Measurements from ENCODE around the gene ZNF398.

Gene ZNF398

DNA sequence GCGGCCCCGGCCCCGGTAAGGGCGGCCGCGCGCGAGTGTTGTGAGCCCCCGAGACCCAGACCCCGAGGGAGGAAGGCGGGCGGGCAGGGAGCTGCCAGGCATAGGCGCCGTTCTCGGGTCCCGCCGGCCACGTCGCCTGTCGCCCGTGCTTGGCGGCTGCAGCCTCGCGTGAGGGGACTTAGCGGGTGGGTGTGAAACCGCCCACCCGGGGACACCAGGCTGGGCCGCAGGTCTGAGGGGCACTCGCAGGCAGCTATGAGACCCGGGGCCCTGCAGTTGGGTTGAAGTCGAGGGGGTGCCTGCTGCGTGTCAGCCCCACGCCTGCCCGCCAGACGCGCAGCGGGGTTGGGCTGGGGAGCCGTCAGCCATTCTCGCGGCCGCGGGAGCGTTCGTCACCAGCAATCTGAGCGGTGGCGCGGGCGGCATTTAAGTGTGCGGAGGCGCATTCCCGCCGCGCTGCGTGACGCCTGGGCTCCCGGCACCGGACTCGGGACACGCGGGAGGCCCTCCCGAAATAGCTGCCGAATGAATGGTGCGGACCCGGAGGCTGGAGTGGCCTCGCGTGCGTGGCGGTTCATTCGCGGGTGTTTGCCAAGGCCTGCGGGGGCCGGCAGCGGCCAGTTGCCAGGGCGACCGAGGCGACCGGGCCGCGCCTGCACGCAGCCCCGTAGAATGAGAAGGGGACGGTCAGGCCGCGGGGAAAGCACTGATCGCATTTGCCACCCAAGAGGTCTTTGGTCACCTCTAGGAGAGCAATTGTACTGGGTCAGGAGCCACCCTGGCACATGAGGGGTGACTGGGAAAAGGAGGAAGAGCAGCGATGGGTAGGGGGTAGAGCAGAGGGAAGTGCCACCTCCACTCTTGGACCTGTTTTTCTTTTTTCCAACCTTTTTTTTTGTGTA, 750 bp downstream of the ZNF398 start:
- DNase-seq (ENCODE audit: low read depth) = peak; percentile 55

DNA sequence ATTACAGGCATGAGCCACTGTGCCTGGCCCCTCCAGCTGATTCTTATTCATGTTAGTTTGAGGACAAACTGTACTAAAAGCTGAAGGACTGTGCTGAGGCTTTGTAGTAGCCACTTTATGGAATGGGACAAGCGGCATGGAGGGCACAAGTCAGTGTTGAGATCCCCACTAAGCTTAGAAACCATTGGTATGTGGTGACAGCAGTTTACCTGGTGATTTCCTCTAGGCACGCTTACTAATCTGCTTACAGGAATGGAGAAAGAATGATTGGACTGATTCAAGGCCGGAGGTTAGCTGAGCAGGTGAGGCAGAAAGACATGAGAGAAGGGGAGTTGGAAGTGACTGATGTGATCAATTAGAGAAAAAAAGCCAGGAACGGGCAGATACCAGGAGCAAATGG, 3.7 kb downstream of the ZNF398 start:
- no peak for DNase-seq (ENCODE audit: low read depth)

DNA sequence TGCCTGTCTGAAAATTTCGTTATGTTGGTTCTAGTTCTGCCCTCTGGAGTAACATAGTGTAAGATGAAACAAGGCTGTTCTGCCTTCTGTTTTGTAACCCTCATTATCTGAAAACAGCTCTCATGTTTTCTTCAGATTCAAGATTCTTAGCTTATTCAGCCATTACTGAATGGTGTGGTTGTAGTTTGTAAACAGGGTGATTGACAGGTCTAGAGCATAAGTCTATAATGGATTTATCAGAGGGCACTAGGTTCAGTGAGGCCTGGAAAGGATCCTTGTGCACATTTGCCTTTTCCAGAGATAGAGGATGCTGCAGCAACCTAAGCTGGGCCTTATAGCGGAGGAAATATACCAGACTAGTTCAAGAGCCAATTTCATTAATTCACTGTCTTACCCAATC, 6.1 kb downstream of the ZNF398 start:
- no peak for DNase-seq (ENCODE audit: low read depth)

DNA sequence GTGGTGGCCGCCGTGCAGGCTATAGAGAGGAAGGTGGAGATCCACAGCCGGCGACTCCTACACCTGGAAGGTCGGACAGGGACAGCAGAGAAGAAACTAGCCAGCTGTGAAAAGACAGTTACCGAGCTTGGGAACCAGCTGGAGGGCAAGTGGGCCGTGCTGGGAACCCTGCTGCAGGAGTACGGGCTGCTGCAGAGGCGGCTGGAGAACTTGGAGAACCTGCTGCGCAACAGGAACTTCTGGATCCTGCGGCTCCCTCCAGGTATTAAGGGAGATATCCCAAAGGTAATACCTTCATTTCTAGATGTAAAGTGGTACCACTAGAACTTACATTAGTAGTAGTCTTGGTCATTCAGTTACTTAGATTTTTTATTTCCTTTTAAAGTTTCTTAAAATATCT, 6.8 kb downstream of the ZNF398 start:
- DNase-seq (ENCODE audit: low read depth) = no peak

DNA sequence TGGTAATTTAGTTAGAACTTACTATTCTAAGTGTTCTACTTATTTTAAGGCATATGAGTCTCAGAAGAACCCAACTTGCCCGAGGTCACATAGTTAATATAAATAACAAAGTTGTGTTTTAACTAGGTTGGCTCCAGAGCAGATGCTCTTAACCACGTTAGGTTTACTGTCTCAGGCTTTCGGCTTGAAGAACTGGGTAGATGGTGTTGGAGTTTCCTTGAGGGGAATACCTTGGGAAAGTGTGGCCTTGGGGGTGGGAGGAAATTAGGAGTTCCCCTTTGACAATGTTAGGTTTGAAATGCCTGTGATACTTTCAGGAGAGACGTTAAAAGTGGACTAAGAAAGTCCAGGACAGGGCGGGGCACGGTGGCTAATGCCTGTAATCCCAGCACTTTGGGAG, 9.6 kb downstream of the ZNF398 start:
- no peak for DNase-seq (ENCODE audit: low read depth)

DNA sequence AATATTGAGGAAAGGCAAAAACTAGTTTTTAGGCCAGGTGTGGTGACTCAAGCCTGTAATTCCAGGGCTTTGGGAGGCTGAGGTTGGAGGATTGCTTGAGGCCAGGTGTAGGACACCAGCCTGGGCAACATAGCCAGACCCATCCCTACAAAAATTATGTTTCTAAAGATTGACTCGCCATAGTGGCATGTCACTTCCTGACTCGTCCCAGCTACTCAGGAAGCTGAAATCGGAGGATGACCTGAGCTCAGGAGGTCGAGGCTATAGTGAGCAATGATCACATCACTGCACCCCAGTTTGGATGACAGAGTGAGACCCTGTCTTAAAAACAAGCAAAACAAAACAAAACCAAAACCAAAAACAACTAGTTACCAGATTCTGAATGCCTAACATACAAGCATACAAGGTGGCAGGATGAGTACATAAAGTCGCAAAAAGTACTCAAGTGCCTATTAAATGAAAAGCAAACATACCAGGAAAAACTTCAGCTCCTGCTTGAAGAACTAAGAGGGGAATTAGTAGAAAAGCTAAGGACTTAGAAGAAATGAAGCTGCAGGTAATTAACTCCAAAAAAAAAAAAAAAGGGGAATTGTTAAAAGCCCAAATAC, 14.1 kb downstream of the ZNF398 start:
- DNase-seq (ENCODE audit: low read depth) = no peak

DNA sequence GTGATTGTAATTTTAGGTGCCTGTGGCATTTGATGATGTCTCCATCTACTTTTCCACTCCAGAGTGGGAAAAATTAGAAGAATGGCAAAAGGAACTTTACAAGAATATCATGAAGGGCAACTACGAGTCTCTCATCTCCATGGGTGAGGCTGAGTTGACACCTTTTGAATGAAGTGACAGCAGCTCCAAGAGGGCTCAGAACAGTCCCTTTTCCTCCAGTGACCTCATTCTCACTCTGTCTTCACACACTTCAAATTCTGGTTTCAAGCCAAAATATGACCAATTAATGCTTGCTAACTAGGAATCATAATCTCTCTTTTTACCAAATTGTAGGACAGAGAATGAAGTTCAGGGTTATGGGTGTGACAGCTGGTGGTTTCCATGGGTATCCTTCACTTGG, 18.9 kb downstream of the ZNF398 start:
- no peak for DNase-seq (ENCODE audit: low read depth)

DNA sequence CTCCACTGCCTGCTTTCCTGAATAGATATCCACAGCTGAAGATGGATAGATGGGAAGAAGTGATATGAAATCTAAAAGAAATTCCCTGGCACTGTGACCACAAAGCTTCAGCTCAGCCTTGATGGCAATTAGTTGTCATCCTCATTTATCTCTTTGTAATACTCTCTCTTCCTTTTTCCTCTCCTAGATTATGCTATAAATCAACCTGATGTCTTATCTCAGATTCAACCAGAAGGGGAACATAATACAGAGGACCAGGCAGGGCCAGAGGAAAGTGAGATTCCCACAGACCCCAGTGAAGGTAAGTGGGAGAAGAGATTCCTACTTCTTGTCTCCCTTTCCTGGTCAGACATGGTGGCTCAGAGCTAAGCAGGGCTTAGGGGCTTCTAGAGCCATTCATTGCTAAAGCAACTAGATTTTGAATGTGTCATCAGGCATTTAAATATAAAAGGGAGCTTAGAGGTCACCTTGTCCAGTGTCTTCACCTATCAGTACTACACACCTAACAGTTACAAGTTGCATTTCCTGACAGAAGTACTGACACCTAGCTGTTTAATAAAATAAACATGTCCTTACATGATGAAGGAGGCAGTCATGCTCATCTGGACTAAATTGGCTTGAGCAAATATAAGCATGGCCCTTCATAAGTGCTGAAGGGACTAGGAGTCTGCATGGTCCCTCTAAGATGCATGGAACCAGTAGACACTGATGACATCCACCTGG, 19.5 kb downstream of the ZNF398 start:
- no peak for DNase-seq (ENCODE audit: low read depth)

DNA sequence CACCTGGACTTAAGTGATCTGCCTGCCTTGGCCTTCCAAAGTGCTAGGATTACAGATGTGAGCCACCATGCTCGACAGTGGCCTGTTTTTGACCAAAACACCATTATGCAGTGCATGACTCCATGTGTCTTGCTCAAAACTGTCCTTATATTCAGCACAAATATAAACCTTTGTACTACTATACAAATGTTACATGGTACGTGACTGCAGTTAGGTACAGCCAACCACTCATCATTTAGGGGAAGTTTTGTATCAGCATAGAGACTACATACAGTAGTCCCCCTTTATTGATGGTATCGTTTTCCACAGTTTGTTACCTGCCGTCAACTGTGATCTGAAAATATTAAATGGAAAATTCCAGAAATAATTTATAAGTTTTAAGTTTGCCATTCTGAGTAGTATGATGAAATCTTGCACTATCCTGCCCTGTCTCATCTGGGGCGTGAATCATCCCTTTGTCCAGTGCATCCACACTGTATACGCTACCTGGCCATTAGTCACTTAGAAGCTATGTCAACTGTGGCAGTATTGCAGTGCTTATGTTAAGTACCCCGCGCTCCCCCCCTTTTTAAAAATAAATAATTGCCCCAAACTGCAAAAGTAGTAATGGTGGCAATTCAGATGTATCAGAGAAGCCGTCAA, 24.8 kb downstream of the ZNF398 start:
- no peak for DNase-seq (ENCODE audit: low read depth)

DNA sequence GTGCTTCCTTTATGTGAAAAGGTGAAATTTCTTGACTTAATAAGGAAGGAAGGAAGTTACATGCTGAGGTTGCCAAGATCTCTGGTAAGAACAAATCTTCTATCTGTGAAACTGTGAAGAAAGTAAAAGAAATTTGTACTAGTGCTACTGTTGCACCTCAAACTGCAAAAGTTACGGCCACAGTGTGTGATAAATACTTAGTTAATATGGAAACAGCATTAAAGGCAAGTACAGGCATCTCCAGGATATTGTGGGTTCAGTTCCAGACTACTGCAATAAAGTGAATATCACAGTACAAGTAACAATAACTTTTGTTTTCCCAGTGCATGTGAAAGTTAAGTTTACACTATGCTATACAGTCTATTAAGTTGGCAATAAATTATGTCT, 25.3 kb downstream of the ZNF398 start:
- DNase-seq (ENCODE audit: low read depth) = no peak

DNA sequence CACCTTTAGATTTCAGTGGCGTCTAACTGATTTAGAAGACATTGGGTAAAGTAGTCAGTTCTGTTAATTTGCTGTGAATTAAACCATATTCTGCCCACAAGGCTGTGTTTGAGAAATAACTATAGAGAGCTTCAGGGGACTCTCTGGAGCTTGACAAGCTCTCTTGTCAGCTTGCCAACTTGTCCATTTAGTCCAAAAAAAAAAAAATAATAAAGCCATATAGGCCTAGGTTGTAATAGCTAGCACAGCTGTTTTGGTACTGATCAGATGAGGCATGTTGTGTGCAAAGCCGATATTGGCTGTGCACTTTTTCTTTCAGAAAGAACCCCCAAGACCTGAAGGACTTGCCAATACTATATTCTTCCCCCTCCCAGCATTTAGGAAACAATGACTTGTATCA, 27.9 kb downstream of the ZNF398 start:
- no peak for DNase-seq (ENCODE audit: low read depth)

DNA sequence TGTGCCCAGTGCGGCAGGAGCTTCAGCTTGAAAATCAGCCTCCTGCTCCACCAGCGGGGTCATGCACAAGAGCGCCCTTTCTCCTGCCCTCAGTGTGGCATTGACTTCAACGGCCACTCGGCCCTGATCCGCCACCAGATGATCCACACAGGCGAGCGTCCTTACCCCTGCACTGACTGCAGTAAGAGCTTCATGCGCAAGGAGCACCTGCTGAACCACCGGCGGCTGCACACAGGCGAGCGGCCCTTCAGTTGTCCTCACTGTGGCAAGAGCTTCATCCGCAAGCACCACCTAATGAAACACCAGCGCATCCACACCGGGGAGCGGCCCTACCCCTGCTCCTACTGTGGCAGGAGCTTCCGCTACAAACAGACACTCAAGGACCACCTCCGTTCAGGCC, 32.0 kb downstream of the ZNF398 start:
- DNase-seq (ENCODE audit: low read depth) = no peak

DNA sequence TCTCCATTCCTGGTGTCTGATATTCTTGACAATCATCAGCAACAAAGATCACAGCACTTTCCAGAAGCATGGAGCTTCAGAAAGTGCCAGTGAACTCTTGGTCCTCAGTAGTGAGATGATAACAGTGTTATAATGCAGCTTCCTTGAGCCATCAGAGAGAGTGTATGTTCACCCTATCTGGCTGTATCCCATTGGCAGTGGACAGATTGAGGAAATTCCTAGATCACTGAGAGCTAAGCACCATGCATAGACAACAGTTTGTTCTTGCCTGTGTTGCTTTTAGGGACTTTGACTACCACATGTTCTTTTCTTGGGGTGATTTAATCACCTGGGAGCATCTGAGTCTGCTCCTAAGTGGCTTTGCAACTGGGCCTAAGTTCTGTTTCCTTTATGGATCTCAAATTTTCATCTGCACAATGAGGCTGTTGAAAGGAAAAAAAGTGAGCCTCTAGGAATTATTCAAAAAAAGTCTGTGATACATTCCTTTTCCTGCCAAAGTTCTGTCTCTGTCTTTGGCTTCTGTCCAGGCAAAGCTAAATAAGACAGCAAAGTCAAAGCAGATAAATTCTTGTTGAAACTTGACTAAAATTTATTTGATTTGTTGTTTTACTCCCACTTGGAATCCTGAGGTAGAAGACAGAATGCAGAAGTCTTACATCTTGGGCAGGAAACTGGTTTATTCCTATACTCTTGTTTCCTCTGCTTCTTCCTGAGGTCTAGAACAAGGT, 33.6 kb downstream of the ZNF398 start:
- DNase-seq (ENCODE audit: low read depth) = no peak

DNA sequence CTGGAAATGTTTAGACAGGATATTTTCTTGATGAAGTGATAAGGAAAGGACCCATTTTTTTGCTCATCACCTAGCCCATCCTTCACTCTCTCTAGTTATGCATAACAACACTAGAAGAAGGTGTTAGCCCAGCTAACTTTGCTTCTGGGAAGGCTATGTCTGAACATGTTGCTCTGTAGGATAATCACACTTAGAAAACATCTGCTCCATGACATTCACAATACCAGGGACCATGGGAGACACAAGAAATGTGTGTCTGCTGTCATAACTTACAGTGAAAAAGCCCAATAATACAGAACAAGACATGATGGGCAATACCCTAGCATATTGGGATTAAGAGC, 34.2 kb downstream of the ZNF398 start:
- no peak for DNase-seq (ENCODE audit: low read depth)

DNA sequence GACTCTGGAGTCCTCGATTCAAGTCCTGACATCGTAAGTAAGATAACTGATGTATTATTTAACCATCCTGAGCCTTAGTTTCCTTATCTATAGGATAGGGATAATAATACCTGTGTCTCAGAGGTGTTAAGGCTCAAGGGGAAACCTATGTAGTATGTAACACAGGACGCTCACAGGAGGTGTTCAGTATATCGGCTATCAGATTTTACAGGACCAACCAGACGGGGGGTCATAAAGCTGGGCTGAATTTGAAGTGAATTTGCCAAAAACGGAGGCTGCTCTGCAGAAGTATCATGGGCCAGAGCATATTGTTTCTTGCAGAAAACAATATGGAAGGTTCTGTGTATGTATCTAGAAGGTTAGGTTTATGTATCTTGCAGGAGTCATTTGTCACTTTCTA, 37.0 kb downstream of the ZNF398 start:
- DNase-seq (ENCODE audit: low read depth) = no peak

DNA sequence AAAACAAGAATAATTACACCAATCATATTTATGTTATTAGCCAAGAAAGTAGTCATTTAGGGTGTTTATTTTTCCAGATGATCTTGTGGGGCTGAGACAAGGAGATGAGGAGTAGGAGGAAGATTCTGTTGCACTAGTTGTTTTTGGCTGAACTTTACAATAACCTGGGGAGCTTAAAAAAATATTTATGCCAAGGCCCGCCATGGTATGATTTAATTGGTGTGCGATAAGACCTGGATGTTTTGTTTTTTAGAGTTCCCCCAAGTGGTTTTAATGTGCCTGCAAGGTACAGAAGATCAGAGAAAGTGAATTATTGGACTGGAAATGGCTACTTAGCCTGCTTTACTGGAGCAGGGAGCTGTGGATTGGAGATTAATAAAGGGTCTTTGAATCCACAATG, 41.0 kb downstream of the ZNF398 start:
- DNase-seq (ENCODE audit: low read depth) = no peak

DNA sequence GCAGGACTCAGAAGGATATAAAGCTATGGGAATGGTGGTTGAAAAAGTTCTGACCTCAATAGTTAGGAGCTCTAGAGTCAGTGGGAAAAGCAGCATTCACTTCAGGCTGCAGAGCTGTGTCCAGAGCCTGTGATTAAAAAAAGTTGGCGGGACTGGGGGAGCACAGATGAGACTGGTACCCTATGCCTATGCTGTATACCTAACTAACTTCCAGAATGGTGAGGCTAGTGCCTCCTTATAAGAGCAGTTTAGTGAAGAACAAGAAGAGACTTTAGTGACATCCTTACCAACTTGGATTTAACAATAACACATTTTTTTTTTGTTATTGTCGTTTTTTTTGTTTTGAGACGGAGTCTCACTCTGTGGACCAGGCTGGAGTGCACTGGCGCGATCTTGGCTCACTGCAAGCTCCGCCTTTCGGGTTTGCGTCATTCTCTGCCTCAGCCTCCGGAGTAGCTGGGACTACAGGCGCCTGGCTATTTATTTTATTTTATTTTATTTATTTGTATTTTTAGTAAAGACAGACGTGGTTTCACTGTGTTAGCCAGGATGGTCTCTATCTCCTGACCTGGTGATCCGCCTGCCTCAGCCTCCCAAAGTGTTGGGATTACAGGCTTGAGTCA, 41.5 kb downstream of the ZNF398 start:
- no peak for DNase-seq (ENCODE audit: low read depth)

DNA sequence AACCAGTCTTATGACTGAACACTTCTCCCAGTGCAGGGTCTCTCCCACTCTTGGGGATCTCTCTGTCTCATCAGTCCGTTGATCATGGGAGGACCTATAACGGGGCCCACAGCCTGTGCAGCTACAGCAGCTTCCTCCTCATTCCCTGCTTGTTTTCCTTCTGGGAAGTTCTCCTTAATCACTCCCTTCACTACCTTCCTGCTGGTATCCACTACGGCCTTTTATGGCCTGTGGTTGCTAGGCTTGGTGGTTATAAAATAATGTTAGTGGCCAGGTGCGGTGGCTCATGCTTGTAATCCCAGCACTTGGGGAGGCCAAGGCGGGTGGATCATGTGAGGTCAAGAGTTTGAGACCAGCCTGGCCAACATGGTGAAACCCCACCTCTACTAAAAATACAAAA, 44.6 kb downstream of the ZNF398 start:
- no peak for DNase-seq (ENCODE audit: low read depth)

DNA sequence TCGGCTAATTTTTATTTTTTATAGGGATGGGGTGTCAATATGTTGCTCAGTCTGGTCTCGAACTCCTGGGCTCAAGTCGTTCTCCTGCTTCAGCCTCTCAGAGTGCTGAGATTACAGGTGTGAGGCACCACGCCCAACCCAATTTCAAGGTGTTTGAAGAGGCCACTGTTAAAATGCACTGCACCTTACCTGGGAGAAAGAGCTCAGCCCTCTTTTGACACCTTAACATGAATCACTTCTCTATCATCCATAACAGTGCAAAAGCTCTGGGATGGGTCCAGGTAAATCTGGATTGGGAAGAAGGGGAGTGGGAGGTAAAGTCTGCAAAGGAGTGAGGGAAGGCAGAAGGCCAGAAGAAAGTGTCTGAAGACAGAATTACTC, 47.5 kb downstream of the ZNF398 start:
- DNase-seq (ENCODE audit: low read depth) = no peak

DNA sequence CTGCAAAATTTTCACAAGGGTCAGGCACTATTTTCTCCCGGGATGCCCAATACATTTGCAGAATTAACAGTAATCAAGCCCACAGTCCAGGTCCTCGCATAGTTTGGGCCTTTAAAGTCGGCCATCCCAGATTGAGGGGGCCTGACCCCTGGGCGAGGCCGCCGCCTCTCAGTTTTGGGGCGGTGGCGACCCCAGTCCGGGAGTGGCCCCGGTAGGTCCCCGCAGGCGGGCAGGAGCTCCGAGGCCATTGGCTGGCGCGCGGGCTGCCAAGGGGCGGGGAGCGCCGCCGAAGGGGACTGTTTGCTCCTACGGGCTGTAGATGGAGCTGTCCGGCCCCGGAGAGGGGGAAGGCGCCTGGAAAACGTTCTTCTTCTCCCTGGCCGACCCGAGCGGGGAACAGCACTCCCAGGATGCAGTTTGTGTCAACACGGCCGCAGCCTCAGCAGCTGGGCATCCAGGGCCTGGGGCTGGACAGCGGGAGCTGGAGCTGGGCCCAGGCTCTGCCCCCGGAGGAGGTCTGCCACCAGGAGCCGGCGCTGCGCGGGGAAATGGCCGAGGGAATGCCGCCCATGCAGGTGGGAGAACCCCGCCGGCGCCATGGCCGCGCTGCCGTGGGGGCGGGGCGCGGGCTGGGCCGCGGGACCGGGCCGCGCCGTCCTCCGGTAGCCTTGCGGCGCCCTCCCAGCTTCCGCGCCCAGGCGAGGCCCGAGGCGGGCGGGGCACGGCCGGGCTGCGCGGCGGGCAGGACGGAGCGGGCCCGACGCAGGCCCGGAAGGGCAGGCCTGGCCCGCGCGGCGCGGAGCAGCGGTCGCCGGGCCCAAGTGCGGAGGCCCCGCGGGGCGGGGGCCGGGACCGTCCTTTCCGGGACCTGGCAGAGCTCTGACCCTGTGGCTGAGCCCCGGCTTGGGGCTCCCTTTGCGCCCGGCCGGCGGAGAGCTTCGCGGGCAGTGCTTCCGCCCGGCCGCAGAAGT, 48.2 kb downstream of the ZNF398 start, which contains the start of gene ZNF282:
Gene ZNF282, plus strand, starts transcription at position 367 of the 971 bp plus-strand sequence. Its CDS starts 44 bp downstream, at position 411.
- DNase-seq (ENCODE audit: low read depth) = peak; percentile 55
